Measurements from ENCODE around the gene NLRP2B.

Gene NLRP2B

DNA sequence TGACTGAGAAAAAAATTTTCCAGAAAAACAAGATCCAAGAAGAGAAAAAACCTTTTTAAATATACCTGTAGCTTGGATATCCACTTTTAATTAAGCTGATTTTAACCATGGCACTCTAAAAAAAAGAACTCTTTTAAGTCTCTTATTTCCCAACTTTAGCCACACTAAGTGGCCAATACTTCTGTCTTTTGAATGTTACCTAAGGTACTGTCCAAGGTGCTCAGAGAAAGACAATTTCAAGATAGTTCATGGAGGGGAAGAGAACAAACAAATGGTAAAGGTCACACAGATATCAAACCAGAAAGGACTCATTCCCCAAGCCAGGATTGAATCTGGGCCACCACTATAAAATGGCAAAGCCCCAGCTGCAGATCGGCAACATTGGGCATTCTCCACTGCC is 10.1 kb downstream of the NLRP2B start:
- no peak overlapping the region for H3K4me3 ChIP-seq (ENCODE audit: low read length)
- no peak for DNase-seq (ENCODE audit: low read depth)
- TF ChIP-seq CTCF (conservative IDR thresholded peaks at IDR 0.05; ENCODE audit: low read length): no peak

GRCh38 chrX:57667010-57667409 is 13.1 kb downstream of the NLRP2B start:
- TF ChIP-seq CTCF (conservative IDR thresholded peaks at IDR 0.05; ENCODE audit: low read length): no peak
- H3K4me3 ChIP-seq (ENCODE audit: low read length): no peak overlapping the region
- no peak for DNase-seq (ENCODE audit: low read depth)

GRCh38 chrX:57655065-57655464 is 25.0 kb downstream of the NLRP2B start:
- no peak for TF ChIP-seq CTCF (conservative IDR thresholded peaks at IDR 0.05; ENCODE audit: low read length)
- no peak for DNase-seq (ENCODE audit: low read depth)

DNA sequence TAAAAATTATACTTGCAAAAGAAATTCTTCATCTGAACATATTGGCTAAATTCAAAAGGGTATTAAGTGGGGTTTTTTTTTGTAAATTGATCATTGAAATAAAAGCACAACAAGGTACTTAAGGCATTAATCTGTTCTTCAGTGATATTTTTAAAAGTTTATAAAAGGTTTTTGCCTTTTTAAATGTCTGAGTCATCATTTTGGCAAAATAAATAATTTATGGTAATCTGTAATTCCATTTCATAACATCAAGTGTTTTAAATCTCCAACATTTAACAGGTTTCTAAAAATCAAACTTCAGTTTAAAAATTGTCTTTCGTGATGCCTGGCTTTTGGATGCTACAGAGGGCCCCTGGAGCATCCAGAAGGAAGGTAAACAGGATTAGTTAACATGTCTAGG is 27.4 kb downstream of the NLRP2B start:
- H3K4me3 ChIP-seq (ENCODE audit: low read length): no peak overlapping the region
- DNase-seq (ENCODE audit: low read depth): no peak
- TF ChIP-seq CTCF (conservative IDR thresholded peaks at IDR 0.05; ENCODE audit: low read length): no peak

More at GRCh38 chrX:57655065-57655464, 25.0 kb downstream of the NLRP2B start:
- no peak overlapping the region for H3K4me3 ChIP-seq (ENCODE audit: low read length)

DNA sequence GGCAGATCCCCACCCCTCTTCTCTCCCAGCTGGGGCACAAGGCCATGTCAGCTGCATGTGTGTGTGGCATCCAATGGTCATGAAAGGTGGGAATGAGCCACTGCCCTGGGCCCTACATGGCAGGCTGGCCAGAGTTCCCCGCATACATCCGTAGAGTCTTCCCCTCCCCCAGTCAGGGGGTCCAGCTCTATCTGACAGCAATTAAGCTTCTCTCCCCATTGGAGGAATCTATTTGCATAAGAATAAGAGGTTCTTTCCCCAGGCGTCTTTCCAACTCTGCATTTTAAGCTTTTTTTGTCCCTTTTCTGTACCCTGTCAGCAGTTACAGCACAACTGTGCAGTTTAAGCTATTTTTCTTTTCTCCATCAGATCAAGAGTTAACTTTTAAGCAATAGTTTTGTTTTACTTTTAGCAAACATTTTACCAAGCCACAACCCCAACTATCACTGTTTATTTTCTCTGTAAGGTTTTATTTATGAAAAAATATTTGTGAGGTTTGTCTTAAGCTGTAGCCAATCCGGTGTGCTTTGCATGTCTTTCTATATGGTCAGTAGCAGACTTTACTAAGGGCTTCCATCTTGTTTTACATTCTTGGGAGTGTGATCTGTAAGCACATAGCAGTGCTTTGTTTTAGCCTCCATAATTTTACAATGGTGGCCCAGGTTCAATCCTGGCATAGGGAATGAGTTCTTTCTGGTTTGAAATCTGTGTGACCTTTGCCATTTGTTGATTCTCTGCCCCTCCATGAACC is 28.7 kb downstream of the NLRP2B start:
- no peak overlapping the region for H3K4me3 ChIP-seq (ENCODE audit: low read length)
- no peak for TF ChIP-seq CTCF (conservative IDR thresholded peaks at IDR 0.05; ENCODE audit: low read length)
- no peak for DNase-seq (ENCODE audit: low read depth)

DNA sequence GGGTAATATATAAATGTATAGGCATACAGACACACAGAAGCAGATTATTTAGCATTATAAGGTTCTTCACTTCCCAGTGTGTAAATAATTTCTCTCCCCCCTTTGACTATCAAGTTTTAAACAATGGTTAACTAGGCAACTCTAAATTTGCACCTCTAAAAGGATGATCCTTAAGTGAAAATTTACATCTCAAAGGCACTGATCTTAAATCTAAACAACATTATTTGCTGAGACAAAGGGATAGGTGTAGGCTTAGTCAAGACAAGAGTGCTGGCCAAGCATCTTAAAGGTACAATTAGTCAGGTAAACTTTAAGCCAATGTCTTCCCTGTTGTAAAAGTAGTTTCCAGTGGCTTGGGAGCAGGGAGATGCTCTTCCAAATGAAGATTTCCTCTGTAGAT is 33.0 kb downstream of the NLRP2B start:
- no peak for DNase-seq (ENCODE audit: low read depth)
- TF ChIP-seq CTCF (conservative IDR thresholded peaks at IDR 0.05; ENCODE audit: low read length): no peak
- no peak overlapping the region for H3K4me3 ChIP-seq (ENCODE audit: low read length)

DNA sequence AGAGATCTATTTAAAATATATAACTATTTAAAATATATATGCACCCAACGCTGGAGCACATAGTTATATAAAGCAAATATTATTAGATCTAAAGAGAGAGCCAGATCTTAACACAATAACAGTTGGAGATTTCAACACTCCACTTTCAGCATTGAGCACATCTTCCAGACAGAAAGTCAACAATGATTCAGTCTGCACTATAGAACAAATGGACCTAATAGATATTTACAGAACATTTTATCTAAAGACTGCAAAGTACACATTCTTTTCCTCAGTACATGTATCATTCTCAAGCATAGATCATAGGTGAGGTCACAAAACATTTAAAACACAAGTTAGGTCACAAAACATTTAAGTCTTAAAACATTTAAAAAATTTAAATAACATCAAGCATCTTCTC is 36.4 kb downstream of the NLRP2B start:
- H3K4me3 ChIP-seq (ENCODE audit: low read length): no peak overlapping the region
- no peak for TF ChIP-seq CTCF (conservative IDR thresholded peaks at IDR 0.05; ENCODE audit: low read length)
- DNase-seq (ENCODE audit: low read depth): no peak

All from AG10803 (cell line).